ENCODE data around the gene GRXCR1.
A peak's percentile ranks its signal among the peaks of the same experiment; 100 is the strongest.

Gene GRXCR1

GRCh38 chr4:42892413-42892812 lies at the start of gene GRXCR1:
Gene GRXCR1, plus strand, starts transcription at chr4:42892713. Its CDS starts 554 bp downstream, at chr4:42893267.
- TF ChIP-seq GATA3 (IDR thresholded peaks at IDR 0.05; ENCODE audit: low read depth, low read length) (no peak), GATA2 (IDR thresholded peaks at IDR 0.05; ENCODE audit: low read depth, low read length) (no peak)

GRCh38 chr4:42843694-42844093 lies 48.8 kb upstream of the GRXCR1 start:
- TF ChIP-seq GATA3 (IDR thresholded peaks at IDR 0.05; ENCODE audit: low read depth, low read length): no peak
- TF ChIP-seq GATA2 (IDR thresholded peaks at IDR 0.05; ENCODE audit: low read depth, low read length): no peak

GRCh38 chr4:42844422-42845070 lies 48.0 kb upstream of the GRXCR1 start:
- TF ChIP-seq GATA3 (IDR thresholded peaks at IDR 0.05; ENCODE audit: low read depth, low read length) (no peak), GATA2 (IDR thresholded peaks at IDR 0.05; ENCODE audit: low read depth, low read length) (no peak)

GRCh38 chr4:42845586-42845985 lies 46.9 kb upstream of the GRXCR1 start:
- TF ChIP-seq GATA2 (IDR thresholded peaks at IDR 0.05; ENCODE audit: low read depth, low read length): no peak

- no peak for TF ChIP-seq GATA3 (IDR thresholded peaks at IDR 0.05; ENCODE audit: low read depth, low read length)
- TF ChIP-seq GATA2 (IDR thresholded peaks at IDR 0.05; ENCODE audit: low read depth, low read length): no peak
Measured at GRCh38 chr4:42855779-42856178, 36.7 kb upstream of the GRXCR1 start.

- TF ChIP-seq GATA2 (IDR thresholded peaks at IDR 0.05; ENCODE audit: low read depth, low read length) (peak; percentile 65; the same call in 1 of the 2 replicates), GATA3 (IDR thresholded peaks at IDR 0.05; ENCODE audit: low read depth, low read length) (no peak)
Measured at GRCh38 chr4:42865572-42866189, 26.8 kb upstream of the GRXCR1 start.

GRCh38 chr4:42871261-42871660 lies 21.3 kb upstream of the GRXCR1 start:
- TF ChIP-seq GATA2 (IDR thresholded peaks at IDR 0.05; ENCODE audit: low read depth, low read length) (no peak), GATA3 (IDR thresholded peaks at IDR 0.05; ENCODE audit: low read depth, low read length) (no peak)

- no peak for TF ChIP-seq GATA3 (IDR thresholded peaks at IDR 0.05; ENCODE audit: low read depth, low read length)
- no peak for TF ChIP-seq GATA2 (IDR thresholded peaks at IDR 0.05; ENCODE audit: low read depth, low read length)
Measured at GRCh38 chr4:42871671-42872290, 20.7 kb upstream of the GRXCR1 start.

GRCh38 chr4:42878863-42879262 lies 13.7 kb upstream of the GRXCR1 start:
- TF ChIP-seq GATA3 (IDR thresholded peaks at IDR 0.05; ENCODE audit: low read depth, low read length) (no peak), GATA2 (IDR thresholded peaks at IDR 0.05; ENCODE audit: low read depth, low read length) (no peak)

GRCh38 chr4:42881253-42881652 lies 11.3 kb upstream of the GRXCR1 start:
- no peak for TF ChIP-seq GATA3 (IDR thresholded peaks at IDR 0.05; ENCODE audit: low read depth, low read length)
- TF ChIP-seq GATA2 (IDR thresholded peaks at IDR 0.05; ENCODE audit: low read depth, low read length): no peak

- TF ChIP-seq GATA3 (IDR thresholded peaks at IDR 0.05; ENCODE audit: low read depth, low read length) (no peak), GATA2 (IDR thresholded peaks at IDR 0.05; ENCODE audit: low read depth, low read length) (no peak)
Measured at GRCh38 chr4:42891644-42892043, 869 bp upstream of the GRXCR1 start.

GRCh38 chr4:42895452-42895851 lies 2.9 kb downstream of the GRXCR1 start:
- TF ChIP-seq GATA2 (IDR thresholded peaks at IDR 0.05; ENCODE audit: low read depth, low read length): no peak
- no peak for TF ChIP-seq GATA3 (IDR thresholded peaks at IDR 0.05; ENCODE audit: low read depth, low read length)

GRCh38 chr4:42904986-42905385 lies 12.5 kb downstream of the GRXCR1 start:
- TF ChIP-seq GATA2 (IDR thresholded peaks at IDR 0.05; ENCODE audit: low read depth, low read length): no peak
- no peak for TF ChIP-seq GATA3 (IDR thresholded peaks at IDR 0.05; ENCODE audit: low read depth, low read length)

GRCh38 chr4:42905591-42905990 lies 13.1 kb downstream of the GRXCR1 start:
- TF ChIP-seq GATA2 (IDR thresholded peaks at IDR 0.05; ENCODE audit: low read depth, low read length): no peak
- no peak for TF ChIP-seq GATA3 (IDR thresholded peaks at IDR 0.05; ENCODE audit: low read depth, low read length)

- TF ChIP-seq GATA2 (IDR thresholded peaks at IDR 0.05; ENCODE audit: low read depth, low read length): no peak
- TF ChIP-seq GATA3 (IDR thresholded peaks at IDR 0.05; ENCODE audit: low read depth, low read length): no peak
Measured at GRCh38 chr4:42906341-42906740, 13.8 kb downstream of the GRXCR1 start.

Data from SH-SY5Y (cell line).